ENCODE data around the gene VPS39.

- TF ChIP-seq POLR2A (IDR thresholded peaks at IDR 0.05) (no peak), CTCF (IDR thresholded peaks at IDR 0.05) (no peak), EP300 (IDR thresholded peaks at IDR 0.05) (no peak)
These were observed 48.0 kb downstream of the VPS39 start for GRCh38 chr15:42160136-42160535.
